Suprapubic skin (tissue), 4 donors: Measurements from ENCODE around the gene KRTAP27-1. TPM values are rescaled to one million over a fixed set of nuclear protein-coding genes. Genes with fewer than 3 reads are reported as not detected.

Experiments
- DNase-seq, 2 donors: peaks; one replicate each; pipeline ENCODE4 v3.0.0-alpha.2; 2019; ENCODE audit warnings: low spot score in 2 of 2
- H3K27ac ChIP-seq: fragments of 200-600 bp; sonication (generic); one replicate; pipeline ENCODE4 v1.5.1; 2019
- H3K27me3 ChIP-seq: fragments of 200-600 bp; sonication (generic); one replicate; pipeline ENCODE4 v1.5.1; 2019
- H3K36me3 ChIP-seq: fragments of 200-600 bp; sonication (generic); one replicate; pipeline ENCODE4 v1.5.1; 2019
- H3K4me1 ChIP-seq: fragments of 200-600 bp; sonication (generic); one replicate; pipeline ENCODE4 v1.5.1; 2019
- H3K4me3 ChIP-seq: fragments of 200-600 bp; sonication (generic); one replicate; pipeline ENCODE4 v1.5.1; 2019; ENCODE audit warnings: mild to moderate bottlenecking
- H3K9me3 ChIP-seq: fragments of 200-600 bp; sonication (generic); one replicate; pipeline ENCODE4 v1.5.1; 2019
- EP300 ChIP-seq: sonication (generic); formaldehyde crosslinking; IDR thresholded peaks from one replicate; pipeline ENCODE4 v1.6.1; 2017; ENCODE audit warnings: antibody characterized with exemption
- POLR2A ChIP-seq, 2 donors: fragments of 450-650 bp; IDR thresholded peaks; one replicate each; pipeline ENCODE4 v1.6.1; 2017; ENCODE audit warnings: antibody characterized with exemption in 2 of 2, mild to moderate bottlenecking in 2 of 2, moderate library complexity in 2 of 2
- POLR2AphosphoS5 ChIP-seq, 3 donors: sonication (generic); formaldehyde crosslinking; IDR thresholded peaks; one replicate each; pipeline ENCODE4 v1.6.1; 2017; ENCODE audit warnings: antibody characterized with exemption in 3 of 3
- WGBS: methylation state at CpG from one replicate; pipeline ENCODE4 v1.1.5; 2018; 5-methylcytosine and 5-hydroxymethylcytosine counted together
- total RNA-seq, 4 donors: library from RNA; depleted of rRNA; stranded (reverse); fragments of >200 nt; gene quantifications; one replicate each; pipeline ENCODE4 v1.1.0, GENCODE V29; 2016
- TF ChIP-seq, protein P1 (sequence below), 2 donors: fragments of 200-600 bp in 1 of 2; fragments of 450-650 bp in 1 of 2; sonication (generic) in 1 of 2; IDR thresholded peaks; one replicate each; pipeline ENCODE4 v1.5.1; 2016 to 2019; ENCODE audit warnings: antibody characterized with exemption in 2 of 2, mild to moderate bottlenecking in 1 of 2, moderate library complexity in 1 of 2

KRTAP27-1 gene
- total RNA-seq, 4 donors from 2014 or later, result not detected

- Histone ChIP-seq H3K27ac (no peak overlapping the region), H3K27me3 (no peaks in the 10 kb centered on the region), H3K4me3 (no peak overlapping the region), H3K9me3 (no peaks in the 10 kb centered on the region), H3K4me1 (no peaks in the 10 kb centered on the region), H3K36me3 (no peaks in the 10 kb centered on the region)
- DNase-seq, result no peak
- 97% methylated on average over 1 of the region's 1 CpG for WGBS
- TF ChIP-seq POLR2A (IDR thresholded peaks at IDR 0.05), result no peak
- TF ChIP-seq, protein P1, sequence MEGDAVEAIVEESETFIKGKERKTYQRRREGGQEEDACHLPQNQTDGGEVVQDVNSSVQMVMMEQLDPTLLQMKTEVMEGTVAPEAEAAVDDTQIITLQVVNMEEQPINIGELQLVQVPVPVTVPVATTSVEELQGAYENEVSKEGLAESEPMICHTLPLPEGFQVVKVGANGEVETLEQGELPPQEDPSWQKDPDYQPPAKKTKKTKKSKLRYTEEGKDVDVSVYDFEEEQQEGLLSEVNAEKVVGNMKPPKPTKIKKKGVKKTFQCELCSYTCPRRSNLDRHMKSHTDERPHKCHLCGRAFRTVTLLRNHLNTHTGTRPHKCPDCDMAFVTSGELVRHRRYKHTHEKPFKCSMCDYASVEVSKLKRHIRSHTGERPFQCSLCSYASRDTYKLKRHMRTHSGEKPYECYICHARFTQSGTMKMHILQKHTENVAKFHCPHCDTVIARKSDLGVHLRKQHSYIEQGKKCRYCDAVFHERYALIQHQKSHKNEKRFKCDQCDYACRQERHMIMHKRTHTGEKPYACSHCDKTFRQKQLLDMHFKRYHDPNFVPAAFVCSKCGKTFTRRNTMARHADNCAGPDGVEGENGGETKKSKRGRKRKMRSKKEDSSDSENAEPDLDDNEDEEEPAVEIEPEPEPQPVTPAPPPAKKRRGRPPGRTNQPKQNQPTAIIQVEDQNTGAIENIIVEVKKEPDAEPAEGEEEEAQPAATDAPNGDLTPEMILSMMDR (IDR thresholded peaks at IDR 0.05), result no peak
- no peak for TF ChIP-seq POLR2AphosphoS5 (IDR thresholded peaks at IDR 0.05)
- TF ChIP-seq EP300, result no peak
Observed at GRCh38 chr21:30351534-30351933, 14.0 kb upstream of the KRTAP27-1 start.

GRCh38 chr21:30349572-30349971 lies 12.1 kb upstream of the KRTAP27-1 start:
- Histone ChIP-seq H3K27me3 (no peaks in the 10 kb centered on the region), H3K4me3 (no peak overlapping the region), H3K4me1 (no peaks in the 10 kb centered on the region), H3K36me3 (no peaks in the 10 kb centered on the region), H3K27ac (no peak overlapping the region), H3K9me3 (no peaks in the 10 kb centered on the region)
- DNase-seq, result no peak
- WGBS, result 34% methylated on average over 3 of the region's 3 CpGs
- TF ChIP-seq POLR2AphosphoS5 (IDR thresholded peaks at IDR 0.05), result no peak

DNA sequence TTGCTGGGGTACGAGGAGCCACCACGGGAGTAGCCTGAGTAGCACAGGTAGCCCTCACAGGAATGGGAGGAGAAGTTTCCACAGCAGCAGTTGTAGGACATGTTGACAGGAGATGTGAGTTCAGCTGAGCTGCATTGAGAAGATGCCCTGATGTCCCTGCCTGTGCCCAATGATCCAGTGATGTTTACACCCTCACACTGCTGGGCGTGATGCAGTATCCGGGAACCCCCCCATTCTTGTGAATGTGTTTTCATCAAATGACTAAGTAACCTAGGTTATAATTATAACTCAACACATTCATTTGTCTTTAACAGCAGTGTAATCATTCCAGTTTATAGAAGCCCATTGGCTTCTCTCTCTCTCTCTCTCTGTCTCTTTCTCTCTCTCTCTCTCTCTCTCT lies 11.0 kb upstream of the KRTAP27-1 start, which contains the start of gene KRTAP23-1:
TSS of gene KRTAP23-1 (minus strand) at position 101 of the 400 bp plus-strand sequence. CDS start at position 101, 0 bp downstream.
- H3K4me3 ChIP-seq, result no peak within 1 kb of the TSS
- no peaks in the 10 kb centered on the region for H3K4me1 ChIP-seq
- no peak for DNase-seq
- no peaks in the 10 kb centered on the region for H3K27me3 ChIP-seq
- no peak for TF ChIP-seq POLR2AphosphoS5 (IDR thresholded peaks at IDR 0.05)
- no peak for TF ChIP-seq POLR2A (IDR thresholded peaks at IDR 0.05)
- no peak for TF ChIP-seq EP300
- TF ChIP-seq, protein P1 (IDR thresholded peaks at IDR 0.05), result no peak
- no peak within 1 kb of the TSS for H3K27ac ChIP-seq
- no peaks in the 10 kb centered on the region for H3K36me3 ChIP-seq
- H3K9me3 ChIP-seq, result no peaks in the 10 kb centered on the region
- 97% methylated on average over 4 of the region's 4 CpGs for WGBS

- TF ChIP-seq POLR2A (IDR thresholded peaks at IDR 0.05), result no peak
- TF ChIP-seq EP300, result no peak
- TF ChIP-seq, protein P1 (IDR thresholded peaks at IDR 0.05), result no peak
- TF ChIP-seq POLR2AphosphoS5 (IDR thresholded peaks at IDR 0.05), result no peak
- WGBS, result 82% methylated on average over 2 of the region's 2 CpGs
- no peaks in the 10 kb centered on the region for H3K4me1 ChIP-seq
- no peak overlapping the region for H3K27ac ChIP-seq
- H3K9me3 ChIP-seq, result no peaks in the 10 kb centered on the region
- no peaks in the 10 kb centered on the region for H3K36me3 ChIP-seq
- no peak for DNase-seq
- H3K27me3 ChIP-seq, result no peaks in the 10 kb centered on the region
- H3K4me3 ChIP-seq, result no peak overlapping the region
Observed at GRCh38 chr21:30345014-30345413, 7.5 kb upstream of the KRTAP27-1 start.

DNA sequence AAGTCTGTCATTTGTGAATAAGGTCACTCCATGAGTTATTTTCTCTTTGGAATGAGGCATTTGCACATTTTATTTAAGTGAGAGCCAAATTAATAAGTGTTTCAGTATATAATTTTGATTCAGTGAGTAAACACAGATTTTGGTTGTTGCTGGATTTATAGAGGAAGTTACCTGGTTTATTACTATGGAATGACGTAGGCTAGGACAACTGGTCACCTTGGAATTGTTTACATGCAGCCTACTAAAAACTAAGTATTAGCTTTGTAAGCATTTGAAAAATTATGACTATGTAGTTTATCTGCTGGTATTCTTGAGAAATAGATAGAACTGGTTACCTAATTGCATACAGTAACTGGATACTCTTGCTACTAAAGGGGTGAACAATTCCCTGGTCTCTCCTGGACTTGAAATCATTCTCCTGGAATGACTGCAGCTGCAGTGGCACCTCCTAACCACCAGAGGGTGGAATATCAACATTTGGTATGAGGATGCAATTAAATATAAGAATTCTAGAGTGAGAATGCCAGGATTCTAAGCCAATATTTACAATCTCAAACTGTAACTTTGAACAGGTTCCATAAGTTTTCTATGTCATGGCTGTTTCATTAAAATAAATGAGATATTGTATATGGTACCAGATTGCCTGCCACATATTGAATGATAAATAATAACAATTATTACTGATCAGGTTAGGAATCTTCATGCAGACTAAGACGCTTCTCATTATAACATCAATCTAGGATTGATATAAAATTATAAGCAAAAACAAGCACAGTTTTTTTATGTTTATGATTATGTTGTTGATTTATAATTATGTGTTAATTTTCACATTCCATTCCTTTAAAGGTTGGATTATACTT lies 3.5 kb upstream of the KRTAP27-1 start:
- no peak for TF ChIP-seq POLR2A (IDR thresholded peaks at IDR 0.05)
- TF ChIP-seq, protein P1 (IDR thresholded peaks at IDR 0.05), result peak; percentile 42 to 88
- 89% methylated on average over 2 of the region's 2 CpGs for WGBS
- Histone ChIP-seq H3K27me3 (no peaks in the 10 kb centered on the region), H3K36me3 (no peaks in the 10 kb centered on the region), H3K4me1 (no peaks in the 10 kb centered on the region), H3K9me3 (no peaks in the 10 kb centered on the region), H3K27ac (no peak overlapping the region), H3K4me3 (no peak overlapping the region)
- no peak for DNase-seq
